Neural cell (in vitro differentiated cells): ENCODE results near the gene SGO1. TPM values are rescaled to one million over a fixed set of nuclear protein-coding genes. Genes with fewer than 3 reads are reported as not detected.
A peak's percentile ranks its signal among the peaks of the same experiment; 100 is the strongest.

Experiments used
- H2AFZ ChIP-seq: fragments of 200-600, 300-800 bp; sonication (generic), shearing (Covaris generic); 2 replicates; pipeline ENCODE4 v1.6.0; 2014; ENCODE audit warnings: low read depth, mild to moderate bottlenecking, antibody characterized with exemption, low read length, moderate library complexity
- H3F3A ChIP-seq: fragments of 200-600 bp; shearing (Covaris generic); 2 replicates; pipeline ENCODE4 v1.6.1; 2016; ENCODE audit warnings: mild to moderate bottlenecking, moderate library complexity, mixed read lengths, antibody characterized with exemption, low read length; ENCODE audit not compliant: insufficient read depth, poor library complexity, severe bottlenecking
- H3K27ac ChIP-seq: fragments of 200-600, 300-800 bp; sonication (generic), shearing (Covaris generic); 2 replicates; pipeline ENCODE4 v1.5.1; 2014; ENCODE audit warnings: mild to moderate bottlenecking, low read length, moderate library complexity
- H3K27me3 ChIP-seq: fragments of 300-800, 200-600 bp; sonication (generic), shearing (Covaris generic); 2 replicates; pipeline ENCODE4 v1.6.0; 2014; ENCODE audit warnings: mild to moderate bottlenecking, low read depth, low read length, moderate library complexity; ENCODE audit not compliant: insufficient read depth
- H3K36me3 ChIP-seq: fragments of 300-800, 200-600 bp; sonication (generic), shearing (Covaris generic); 2 replicates; pipeline ENCODE4 v1.5.1; 2014; ENCODE audit warnings: mild to moderate bottlenecking, antibody characterized with exemption, low read length, moderate library complexity; ENCODE audit not compliant: insufficient read depth
- H3K4me2 ChIP-seq: fragments of 300-800, 200-600 bp; sonication (generic), shearing (Covaris generic); 2 replicates; pipeline ENCODE4 v1.6.0; 2014; ENCODE audit warnings: mild to moderate bottlenecking, low read length
- H3K4me3 ChIP-seq: fragments of 300-800, 200-600 bp; sonication (generic), shearing (Covaris generic); 2 replicates; pipeline ENCODE4 v1.5.1; 2014; ENCODE audit warnings: mild to moderate bottlenecking, low read length, moderate library complexity
- H3K79me2 ChIP-seq: fragments of 200-600 bp; shearing (Covaris generic); replicated peaks from 2 replicates; pipeline ENCODE4 v1.6.0; 2014; ENCODE audit warnings: mild to moderate bottlenecking, low read length, moderate library complexity; ENCODE audit not compliant: insufficient read depth
- H3K9ac ChIP-seq: fragments of 300-800, 200-600 bp; sonication (generic), shearing (Covaris generic); 2 replicates; pipeline ENCODE4 v1.6.1; 2016; ENCODE audit warnings: mild to moderate bottlenecking, low read length, mixed read lengths
- H3K9me2 ChIP-seq: fragments of 200-600 bp; shearing (Covaris generic); 2 replicates; pipeline ENCODE4 v1.6.1; 2016; ENCODE audit warnings: mild to moderate bottlenecking, low read length, mixed read lengths; ENCODE audit not compliant: insufficient read depth
- H3K9me3 ChIP-seq: fragments of 200-600, 300-800 bp; sonication (generic), shearing (Covaris generic); 2 replicates; pipeline ENCODE4 v1.6.1; 2016; ENCODE audit warnings: mild to moderate bottlenecking, mixed run types, low read length, moderate library complexity, mixed read lengths
- H4K20me1 ChIP-seq: fragments of 200-600 bp; shearing (Covaris generic); 2 replicates; pipeline ENCODE4 v1.6.1; 2016; ENCODE audit warnings: mild to moderate bottlenecking, mixed run types; ENCODE audit not compliant: insufficient read depth
- EP300 ChIP-seq: fragments of 450-650 bp; conservative IDR thresholded peaks from 2 replicates; pipeline ENCODE4 v1.6.1; 2014; ENCODE audit warnings: antibody characterized with exemption, mild to moderate bottlenecking, moderate library complexity; ENCODE audit not compliant: poor library complexity, severe bottlenecking
- EZH2 ChIP-seq: fragments of 200-600, 300-800 bp; shearing (Covaris generic), sonication (generic); IDR thresholded peaks from 2 replicates; pipeline ENCODE4 v1.6.1; 2014; ENCODE audit warnings: antibody characterized with exemption, low read length, borderline replicate concordance, mild to moderate bottlenecking; ENCODE audit not compliant: insufficient read depth, poor library complexity, severe bottlenecking
- MXI1 ChIP-seq: fragments of 450-650 bp; conservative IDR thresholded peaks from 2 replicates; pipeline ENCODE4 v1.6.1; 2014; ENCODE audit warnings: antibody characterized with exemption, mild to moderate bottlenecking; ENCODE audit not compliant: poor library complexity, severe bottlenecking
- POLR2AphosphoS5 ChIP-seq: IDR thresholded peaks from 2 replicates; pipeline ENCODE4 v1.6.1; 2012
- RAD21 ChIP-seq: fragments of 450-650 bp; conservative IDR thresholded peaks from 2 replicates; pipeline ENCODE4 v1.6.1; 2014; ENCODE audit warnings: antibody characterized with exemption, mild to moderate bottlenecking, moderate library complexity
- SMC3 ChIP-seq: fragments of 450-650 bp; conservative IDR thresholded peaks from 2 replicates; pipeline ENCODE4 v1.6.1; 2014; ENCODE audit warnings: antibody characterized with exemption, mild to moderate bottlenecking, moderate library complexity; ENCODE audit not compliant: poor library complexity
- TAF1 ChIP-seq: IDR thresholded peaks from 2 replicates; pipeline ENCODE4 v1.6.1; 2012; ENCODE audit warnings: low read depth
- polyA plus RNA-seq: library from polyadenylated mRNA; depleted of rRNA; stranded (reverse); fragments of >200 nt; gene quantifications from 2 replicates; pipeline ENCODE4 v1.2.3, GENCODE V29; 2014
- TF ChIP-seq, protein P1 (sequence below): fragments of 450-650 bp; IDR thresholded peaks from 2 replicates; pipeline ENCODE4 v1.5.1; 2014; ENCODE audit warnings: antibody characterized with exemption, mild to moderate bottlenecking, moderate library complexity; ENCODE audit not compliant: poor library complexity, severe bottlenecking
- TF ChIP-seq, protein P2 (sequence below): IDR thresholded peaks from 2 replicates; pipeline ENCODE4 v1.6.1; 2012; ENCODE audit warnings: borderline replicate concordance

SGO1 gene
- polyA plus RNA-seq, 1 donor from 2014 or later, result 0.71 TPM

DNA sequence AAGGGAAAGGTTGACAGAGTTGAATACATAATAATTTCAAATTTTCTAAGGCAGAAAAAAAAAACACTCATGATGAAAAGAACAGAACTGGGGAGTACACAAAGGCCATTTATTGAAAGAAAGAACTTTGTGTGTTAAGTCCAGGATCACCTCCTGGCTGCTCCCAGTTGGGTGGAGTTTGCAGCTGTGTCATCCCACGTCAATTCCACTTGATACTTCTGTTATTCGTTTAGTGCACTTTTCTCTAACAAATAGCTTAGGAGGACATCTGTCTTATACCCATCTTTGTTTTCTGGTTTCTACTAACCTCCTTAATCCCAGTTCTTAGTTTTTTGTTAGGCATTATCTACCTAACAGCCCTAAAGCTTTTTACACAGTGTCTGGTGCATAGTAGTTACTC lies 44.7 kb downstream of the SGO1 start:
- Histone ChIP-seq H3F3A (peaks cover 5% of the 10 kb centered on the region), H3K27ac (no peak overlapping the region), H3K79me2 (no peaks in the 10 kb centered on the region), H3K27me3 (no peaks in the 10 kb centered on the region), H3K9ac (no peak overlapping the region), H3K4me2 (no peak overlapping the region), H3K36me3 (no peaks in the 10 kb centered on the region), H4K20me1 (no peaks in the 10 kb centered on the region), H3K9me2 (no peaks in the 10 kb centered on the region), H2AFZ (no peak overlapping the region), H3K4me3 (peak overlapping the region; percentile 41), H3K9me3 (no peaks in the 10 kb centered on the region)
- no peak for TF ChIP-seq POLR2AphosphoS5
- no peak for TF ChIP-seq SMC3
- TF ChIP-seq TAF1, result no peak
- TF ChIP-seq, protein P1, sequence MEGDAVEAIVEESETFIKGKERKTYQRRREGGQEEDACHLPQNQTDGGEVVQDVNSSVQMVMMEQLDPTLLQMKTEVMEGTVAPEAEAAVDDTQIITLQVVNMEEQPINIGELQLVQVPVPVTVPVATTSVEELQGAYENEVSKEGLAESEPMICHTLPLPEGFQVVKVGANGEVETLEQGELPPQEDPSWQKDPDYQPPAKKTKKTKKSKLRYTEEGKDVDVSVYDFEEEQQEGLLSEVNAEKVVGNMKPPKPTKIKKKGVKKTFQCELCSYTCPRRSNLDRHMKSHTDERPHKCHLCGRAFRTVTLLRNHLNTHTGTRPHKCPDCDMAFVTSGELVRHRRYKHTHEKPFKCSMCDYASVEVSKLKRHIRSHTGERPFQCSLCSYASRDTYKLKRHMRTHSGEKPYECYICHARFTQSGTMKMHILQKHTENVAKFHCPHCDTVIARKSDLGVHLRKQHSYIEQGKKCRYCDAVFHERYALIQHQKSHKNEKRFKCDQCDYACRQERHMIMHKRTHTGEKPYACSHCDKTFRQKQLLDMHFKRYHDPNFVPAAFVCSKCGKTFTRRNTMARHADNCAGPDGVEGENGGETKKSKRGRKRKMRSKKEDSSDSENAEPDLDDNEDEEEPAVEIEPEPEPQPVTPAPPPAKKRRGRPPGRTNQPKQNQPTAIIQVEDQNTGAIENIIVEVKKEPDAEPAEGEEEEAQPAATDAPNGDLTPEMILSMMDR, result no peak
- TF ChIP-seq EP300, result no peak
- no peak for TF ChIP-seq RAD21
- no peak for TF ChIP-seq EZH2
- TF ChIP-seq MXI1, result no peak
- TF ChIP-seq, protein P2, sequence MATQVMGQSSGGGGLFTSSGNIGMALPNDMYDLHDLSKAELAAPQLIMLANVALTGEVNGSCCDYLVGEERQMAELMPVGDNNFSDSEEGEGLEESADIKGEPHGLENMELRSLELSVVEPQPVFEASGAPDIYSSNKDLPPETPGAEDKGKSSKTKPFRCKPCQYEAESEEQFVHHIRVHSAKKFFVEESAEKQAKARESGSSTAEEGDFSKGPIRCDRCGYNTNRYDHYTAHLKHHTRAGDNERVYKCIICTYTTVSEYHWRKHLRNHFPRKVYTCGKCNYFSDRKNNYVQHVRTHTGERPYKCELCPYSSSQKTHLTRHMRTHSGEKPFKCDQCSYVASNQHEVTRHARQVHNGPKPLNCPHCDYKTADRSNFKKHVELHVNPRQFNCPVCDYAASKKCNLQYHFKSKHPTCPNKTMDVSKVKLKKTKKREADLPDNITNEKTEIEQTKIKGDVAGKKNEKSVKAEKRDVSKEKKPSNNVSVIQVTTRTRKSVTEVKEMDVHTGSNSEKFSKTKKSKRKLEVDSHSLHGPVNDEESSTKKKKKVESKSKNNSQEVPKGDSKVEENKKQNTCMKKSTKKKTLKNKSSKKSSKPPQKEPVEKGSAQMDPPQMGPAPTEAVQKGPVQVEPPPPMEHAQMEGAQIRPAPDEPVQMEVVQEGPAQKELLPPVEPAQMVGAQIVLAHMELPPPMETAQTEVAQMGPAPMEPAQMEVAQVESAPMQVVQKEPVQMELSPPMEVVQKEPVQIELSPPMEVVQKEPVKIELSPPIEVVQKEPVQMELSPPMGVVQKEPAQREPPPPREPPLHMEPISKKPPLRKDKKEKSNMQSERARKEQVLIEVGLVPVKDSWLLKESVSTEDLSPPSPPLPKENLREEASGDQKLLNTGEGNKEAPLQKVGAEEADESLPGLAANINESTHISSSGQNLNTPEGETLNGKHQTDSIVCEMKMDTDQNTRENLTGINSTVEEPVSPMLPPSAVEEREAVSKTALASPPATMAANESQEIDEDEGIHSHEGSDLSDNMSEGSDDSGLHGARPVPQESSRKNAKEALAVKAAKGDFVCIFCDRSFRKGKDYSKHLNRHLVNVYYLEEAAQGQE, result no peak

DNA sequence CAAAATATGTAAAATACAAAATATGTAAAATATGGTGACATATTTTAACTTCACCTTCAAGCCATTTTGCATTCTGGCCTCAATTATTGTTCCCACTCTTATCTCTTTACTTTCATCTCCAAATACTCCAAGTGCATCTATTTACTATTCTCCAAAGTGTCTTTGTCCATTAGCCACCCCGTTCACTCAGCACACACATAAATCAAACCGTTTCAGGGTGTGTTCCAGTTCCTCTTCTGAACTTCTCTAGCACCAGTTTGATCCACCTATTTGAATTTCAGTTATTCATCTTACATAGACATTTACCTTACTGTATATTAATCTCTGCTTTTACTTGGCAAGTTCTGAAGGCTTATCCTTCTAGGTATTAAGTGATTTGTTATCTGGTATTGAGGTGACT lies 45.1 kb downstream of the SGO1 start:
- H3K4me2 ChIP-seq, result no peak overlapping the region
- no peak overlapping the region for H3K9ac ChIP-seq
- no peak overlapping the region for H3K4me3 ChIP-seq
- H3K9me2 ChIP-seq, result no peaks in the 10 kb centered on the region
- peaks cover 5% of the 10 kb centered on the region for H3F3A ChIP-seq
- no peaks in the 10 kb centered on the region for H3K27me3 ChIP-seq
- no peak overlapping the region for H2AFZ ChIP-seq
- no peaks in the 10 kb centered on the region for H3K79me2 ChIP-seq
- no peaks in the 10 kb centered on the region for H3K9me3 ChIP-seq
- no peak for TF ChIP-seq MXI1
- TF ChIP-seq, protein P1, result no peak
- TF ChIP-seq POLR2AphosphoS5, result no peak
- no peak for TF ChIP-seq SMC3
- TF ChIP-seq RAD21, result no peak
- TF ChIP-seq TAF1, result no peak
- TF ChIP-seq EP300, result no peak
- TF ChIP-seq, protein P2, result no peak
- H3K36me3 ChIP-seq, result no peaks in the 10 kb centered on the region
- H3K27ac ChIP-seq, result no peak overlapping the region
- H4K20me1 ChIP-seq, result no peaks in the 10 kb centered on the region
